Omental fat pad (tissue), 4 donors: ENCODE data around the gene TTC28. TPM values are rescaled to one million over a fixed set of nuclear protein-coding genes. Genes with fewer than 3 reads are reported as not detected.

Experiments used
- ATAC-seq: fragments of 150-250 bp; one replicate; pipeline ENCODE4 v1.9.1; 2016; ENCODE audit warnings: mild to moderate bottlenecking, moderate library complexity; ENCODE audit not compliant: low FRiP score
- DNase-seq: peaks from one replicate; pipeline ENCODE4 v3.0.0-alpha.2; 2019; ENCODE audit warnings: low spot score
- total RNA-seq, 4 donors: library from RNA; depleted of rRNA; stranded (reverse); fragments of >200 nt; gene quantifications; one replicate each; pipeline ENCODE4 v1.1.0, GENCODE V29; 2016
- TF ChIP-seq, protein P1 (sequence below), 3 donors: fragments of 450-650 bp; IDR thresholded peaks; one replicate each; pipeline ENCODE4 v1.5.1; 2016 to 2017; ENCODE audit warnings: antibody characterized with exemption in 3 of 3, mild to moderate bottlenecking in 3 of 3, moderate library complexity in 2 of 3

The TTC28 gene
- total RNA-seq, 4 donors from 2014 or later, result 28.6 to 103 (median 50.6) TPM

DNA sequence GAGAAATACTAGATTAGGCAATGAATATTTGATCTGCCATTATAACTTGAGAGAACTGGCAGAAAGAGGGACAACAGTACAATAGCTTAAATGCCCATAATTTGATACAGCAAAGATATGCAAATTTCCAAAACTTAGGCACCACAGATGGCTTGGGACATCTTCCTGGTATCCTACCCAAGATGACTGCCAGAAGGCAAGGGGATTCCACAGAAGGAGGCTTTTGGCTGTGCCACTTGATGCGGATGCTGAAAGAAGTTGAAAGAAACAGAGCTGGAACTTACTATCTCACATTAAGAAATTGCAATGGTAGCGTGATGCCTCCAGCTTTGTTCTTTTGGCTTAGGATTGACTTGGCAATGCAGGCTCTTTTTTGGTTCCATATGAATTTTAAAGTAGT, 216.7 kb downstream of the TTC28 start:
- no peak for ATAC-seq
- no peak for DNase-seq
- TF ChIP-seq, protein P1, sequence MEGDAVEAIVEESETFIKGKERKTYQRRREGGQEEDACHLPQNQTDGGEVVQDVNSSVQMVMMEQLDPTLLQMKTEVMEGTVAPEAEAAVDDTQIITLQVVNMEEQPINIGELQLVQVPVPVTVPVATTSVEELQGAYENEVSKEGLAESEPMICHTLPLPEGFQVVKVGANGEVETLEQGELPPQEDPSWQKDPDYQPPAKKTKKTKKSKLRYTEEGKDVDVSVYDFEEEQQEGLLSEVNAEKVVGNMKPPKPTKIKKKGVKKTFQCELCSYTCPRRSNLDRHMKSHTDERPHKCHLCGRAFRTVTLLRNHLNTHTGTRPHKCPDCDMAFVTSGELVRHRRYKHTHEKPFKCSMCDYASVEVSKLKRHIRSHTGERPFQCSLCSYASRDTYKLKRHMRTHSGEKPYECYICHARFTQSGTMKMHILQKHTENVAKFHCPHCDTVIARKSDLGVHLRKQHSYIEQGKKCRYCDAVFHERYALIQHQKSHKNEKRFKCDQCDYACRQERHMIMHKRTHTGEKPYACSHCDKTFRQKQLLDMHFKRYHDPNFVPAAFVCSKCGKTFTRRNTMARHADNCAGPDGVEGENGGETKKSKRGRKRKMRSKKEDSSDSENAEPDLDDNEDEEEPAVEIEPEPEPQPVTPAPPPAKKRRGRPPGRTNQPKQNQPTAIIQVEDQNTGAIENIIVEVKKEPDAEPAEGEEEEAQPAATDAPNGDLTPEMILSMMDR (IDR thresholded peaks at IDR 0.05), result no peak

DNA sequence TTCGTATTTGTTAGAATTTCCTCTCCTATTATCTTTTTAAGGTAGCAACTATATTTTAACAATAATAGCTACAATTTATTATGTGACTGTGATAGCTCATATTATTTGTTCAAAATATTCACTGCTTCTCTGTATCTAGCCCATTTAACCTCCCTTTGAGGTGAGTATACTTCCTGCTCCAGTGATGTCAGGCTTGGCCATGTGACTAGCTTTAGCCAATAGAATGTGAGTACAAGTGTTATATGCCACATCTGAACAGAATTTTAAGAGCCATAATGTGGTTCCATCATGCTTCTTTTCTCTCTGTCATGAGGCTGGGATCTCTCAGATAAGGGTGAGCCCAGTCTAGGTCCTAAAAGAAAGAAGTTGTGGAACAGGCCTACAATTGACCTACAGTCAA, 217.6 kb downstream of the TTC28 start:
- ATAC-seq (no peak), DNase-seq (no peak)
- TF ChIP-seq, protein P1 (IDR thresholded peaks at IDR 0.05), result no peak

DNA sequence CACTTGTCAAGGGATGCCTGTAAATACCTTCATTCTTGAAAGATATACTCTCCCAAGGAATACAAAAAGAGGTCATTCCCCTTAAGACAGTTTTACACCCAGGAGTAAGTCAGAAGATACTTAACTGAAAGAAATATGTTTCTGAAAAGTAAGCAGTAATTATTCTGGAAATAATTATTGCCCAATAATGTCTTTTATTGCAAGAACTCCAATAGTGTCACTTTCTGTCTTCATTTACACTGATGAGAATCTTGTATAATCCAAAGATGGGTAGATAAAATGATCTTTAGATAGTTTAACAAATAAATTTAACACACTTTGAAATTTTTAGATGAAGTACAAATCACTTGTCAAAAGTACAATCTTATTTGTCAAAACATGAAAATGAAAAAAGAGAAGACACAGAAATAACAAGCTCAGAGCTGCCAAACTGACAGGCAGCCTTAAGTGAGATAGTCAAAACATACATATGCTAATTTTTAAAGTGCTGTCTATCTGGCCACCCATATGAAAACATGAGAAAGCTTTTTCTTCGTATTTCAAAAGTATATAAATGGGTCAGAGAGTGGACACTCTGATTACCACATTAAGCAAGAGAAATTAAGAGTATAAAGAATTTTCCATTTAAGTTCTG, 225.1 kb downstream of the TTC28 start:
- no peak for DNase-seq
- TF ChIP-seq, protein P1 (IDR thresholded peaks at IDR 0.05), result no peak
- no peak for ATAC-seq

DNA sequence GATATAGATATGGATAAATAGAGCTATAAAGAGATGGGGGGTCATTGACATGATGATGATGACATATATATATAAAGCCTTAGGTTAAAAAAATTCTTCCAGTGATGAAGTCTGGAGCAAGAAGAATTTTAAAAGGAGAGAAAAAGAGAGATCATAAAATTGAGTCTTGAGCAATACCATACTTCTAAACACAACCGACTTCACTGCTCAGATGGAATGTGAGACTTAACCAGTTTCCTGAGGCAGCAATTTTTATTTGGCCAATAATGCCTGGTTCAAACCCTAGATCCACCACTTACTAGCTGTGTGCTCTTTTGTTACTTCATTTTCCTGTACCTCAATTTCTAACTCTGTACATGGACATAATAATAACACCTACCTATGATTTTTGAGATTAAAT, 229.5 kb downstream of the TTC28 start:
- DNase-seq (no peak), ATAC-seq (no peak)
- TF ChIP-seq, protein P1 (IDR thresholded peaks at IDR 0.05), result no peak

DNA sequence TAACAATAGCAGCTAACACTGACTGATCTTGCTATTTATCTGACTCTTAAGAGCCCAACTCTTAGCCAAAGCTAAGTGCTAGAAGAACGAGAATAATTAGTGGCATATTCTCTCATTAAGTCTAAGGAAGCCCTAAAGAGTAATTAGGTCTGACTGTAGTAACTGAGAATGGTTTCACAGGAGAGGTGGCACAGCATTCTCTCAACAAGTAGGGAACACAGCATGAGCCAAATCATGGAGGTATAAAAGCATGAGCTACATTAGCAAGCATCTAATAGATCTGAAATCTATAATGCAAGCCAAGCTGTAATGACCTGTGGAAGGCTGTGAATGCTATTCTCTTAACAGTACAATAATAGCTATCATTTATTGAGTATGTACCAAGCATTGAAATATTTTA, 230.6 kb downstream of the TTC28 start:
- no peak for DNase-seq
- no peak for ATAC-seq
- TF ChIP-seq, protein P1 (IDR thresholded peaks at IDR 0.05), result no peak

DNA sequence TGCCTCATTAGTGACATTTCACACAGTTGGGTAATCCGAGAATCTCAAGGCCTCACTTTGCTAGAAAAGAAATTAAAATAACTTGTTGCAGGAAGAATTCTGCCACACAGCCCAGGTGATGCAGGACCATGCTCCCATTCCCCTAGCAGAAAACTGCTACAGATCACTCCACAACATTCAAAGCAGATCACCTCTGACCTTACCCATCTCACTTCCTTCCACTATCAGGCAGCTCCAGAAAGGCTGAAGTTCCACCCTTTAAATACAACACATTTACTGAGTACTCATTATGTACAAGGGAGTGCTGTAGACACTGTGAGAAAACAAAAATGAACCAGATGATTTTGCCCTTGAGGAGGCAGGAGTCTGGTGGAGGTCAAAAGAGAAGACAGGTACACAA, 231.0 kb downstream of the TTC28 start:
- TF ChIP-seq, protein P1 (IDR thresholded peaks at IDR 0.05), result no peak
- DNase-seq, result no peak
- no peak for ATAC-seq

DNA sequence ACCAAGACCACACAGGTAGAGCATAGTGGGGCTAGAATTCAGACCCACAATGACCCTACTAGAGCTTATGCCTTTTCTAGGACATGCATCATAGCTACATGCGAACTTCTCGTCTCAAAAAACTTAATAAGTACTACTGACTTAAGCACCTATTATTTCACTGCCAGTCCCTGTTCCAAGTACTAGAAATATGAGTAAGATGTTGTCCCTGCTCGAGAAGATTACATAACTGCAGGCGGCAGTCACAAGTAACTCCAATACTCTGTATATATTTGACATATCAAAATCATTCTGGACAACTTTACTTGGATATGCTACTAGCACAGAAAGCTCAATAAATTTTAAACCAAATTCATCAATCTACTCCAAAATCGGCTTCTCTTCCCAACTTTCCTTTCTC, 235.0 kb downstream of the TTC28 start:
- DNase-seq, result no peak
- TF ChIP-seq, protein P1 (IDR thresholded peaks at IDR 0.05), result no peak
- no peak for ATAC-seq
